Vagina (tissue), 2 donors: ENCODE results near the gene ADCY9.

Experiments used
- POLR2A ChIP-seq, 2 donors: fragments of 450-650 bp; IDR thresholded peaks; one replicate each; pipeline ENCODE4 v1.6.1; 2017; ENCODE audit warnings: antibody characterized with exemption in 2 of 2, mild to moderate bottlenecking in 2 of 2, moderate library complexity in 2 of 2
- POLR2AphosphoS5 ChIP-seq, 2 donors: sonication (generic); formaldehyde crosslinking; IDR thresholded peaks; one replicate each; pipeline ENCODE4 v1.9.0; 2017; ENCODE audit warnings: antibody characterized with exemption in 2 of 2, mild to moderate bottlenecking in 2 of 2, low read depth in 1 of 2; ENCODE audit not compliant: insufficient read depth in 1 of 2

- TF ChIP-seq POLR2A (IDR thresholded peaks at IDR 0.05) (no peak), POLR2AphosphoS5 (IDR thresholded peaks at IDR 0.05; ENCODE audit: insufficient read depth in 1 of 2, low read depth in 1 of 2) (no peak)
These were observed 105.8 kb downstream of the ADCY9 start for GRCh38 chr16:4010225-4011158.
